DMS53 treated with DMSO at 0.1 percent for 48 hours (cell line): Measurements from ENCODE around the gene NRXN3.
"Not testable (repeated sequence)": the region's sequence is repeated elsewhere in the genome, so short reads cannot be mapped to it uniquely, and the experiment has no call there.

Experiments used
- DNase-seq: peaks from one replicate; lab custom pipeline; 2025; ENCODE audit not compliant: unreplicated experiment; lab: John Stamatoyannopoulos, UW

The NRXN3 gene

DNA sequence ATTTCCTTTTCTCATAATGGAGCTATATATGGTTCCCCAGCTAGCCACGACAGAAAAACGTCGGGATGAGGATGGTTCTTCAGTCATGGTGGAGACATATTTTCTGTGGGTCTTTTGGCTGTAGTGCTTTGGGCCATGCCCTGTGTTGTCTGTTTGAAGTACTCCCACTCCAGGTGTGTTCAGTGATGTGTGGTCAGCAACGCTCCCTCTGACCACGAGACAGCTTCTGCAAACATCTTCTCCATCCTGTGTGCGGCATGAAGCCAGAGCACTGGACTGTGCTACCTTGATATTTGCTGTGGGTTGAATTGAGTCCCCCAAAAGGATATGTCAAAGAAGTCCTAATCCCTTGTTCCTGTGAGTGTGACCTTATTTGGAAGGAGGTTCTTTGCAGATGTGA is 931.2 kb downstream of the NRXN3 start:
- no peak for DNase-seq

DNA sequence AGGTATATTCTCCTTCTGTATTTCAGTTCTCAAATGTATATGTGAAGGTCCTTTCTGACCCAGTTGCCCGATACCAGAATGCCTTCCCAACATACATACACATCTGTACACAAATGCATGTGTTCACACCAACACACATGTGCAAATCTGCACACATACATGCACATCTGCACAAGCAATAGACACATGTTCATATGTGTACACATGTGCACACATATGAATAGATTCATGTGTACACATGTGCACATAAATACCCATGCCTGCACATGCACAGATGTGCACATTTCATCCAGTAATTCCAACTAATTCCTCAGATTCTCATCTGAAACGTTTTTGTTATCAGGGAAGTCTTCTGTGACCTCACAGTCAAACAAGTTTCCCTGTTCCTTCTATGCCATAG is 933.6 kb downstream of the NRXN3 start:
- DNase-seq, result no peak

DNA sequence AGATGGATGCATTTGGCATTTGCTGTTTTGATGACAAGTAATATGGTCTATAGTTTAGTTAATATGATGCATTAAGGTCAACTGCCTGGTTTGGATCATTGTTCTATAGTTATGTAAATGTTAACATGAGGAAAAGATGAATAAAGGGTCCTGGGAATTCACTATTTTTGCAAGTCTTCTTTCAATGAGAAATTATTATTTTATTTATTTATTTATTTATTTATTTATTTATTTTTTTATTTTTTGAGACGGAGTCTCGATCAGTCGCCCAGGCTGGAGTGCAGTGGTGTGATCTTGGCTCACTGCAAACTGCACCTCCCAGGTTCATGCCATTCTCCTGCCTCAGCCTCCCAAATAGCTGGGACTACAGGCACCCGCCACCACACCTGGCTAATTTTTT is 940.4 kb downstream of the NRXN3 start:
- not testable (repeated sequence) for DNase-seq

DNA sequence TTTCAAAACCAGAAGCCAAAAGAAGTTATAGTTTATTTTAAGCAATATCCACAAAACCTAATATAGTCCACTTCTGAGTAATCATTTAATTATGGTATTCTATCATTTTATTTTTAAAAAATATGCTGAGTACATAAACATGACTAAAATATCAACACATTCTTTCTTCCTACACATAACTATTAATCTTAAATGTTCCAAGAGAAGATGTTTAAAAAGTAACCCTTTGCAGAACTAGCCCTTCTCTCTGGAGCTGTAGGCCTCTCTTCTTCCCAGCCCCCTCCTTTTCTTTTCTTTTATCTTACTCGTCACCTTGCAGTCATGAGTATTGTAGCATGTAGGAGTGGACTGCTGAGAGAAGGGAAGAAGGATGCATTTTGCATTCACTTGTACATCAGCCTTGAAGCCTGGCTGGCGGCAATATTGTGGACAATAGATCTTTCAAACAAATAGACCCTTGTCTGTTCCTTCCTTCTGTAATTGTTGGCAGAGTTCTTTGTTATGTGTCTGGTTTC is 941.9 kb downstream of the NRXN3 start:
- no peak for DNase-seq

DNA sequence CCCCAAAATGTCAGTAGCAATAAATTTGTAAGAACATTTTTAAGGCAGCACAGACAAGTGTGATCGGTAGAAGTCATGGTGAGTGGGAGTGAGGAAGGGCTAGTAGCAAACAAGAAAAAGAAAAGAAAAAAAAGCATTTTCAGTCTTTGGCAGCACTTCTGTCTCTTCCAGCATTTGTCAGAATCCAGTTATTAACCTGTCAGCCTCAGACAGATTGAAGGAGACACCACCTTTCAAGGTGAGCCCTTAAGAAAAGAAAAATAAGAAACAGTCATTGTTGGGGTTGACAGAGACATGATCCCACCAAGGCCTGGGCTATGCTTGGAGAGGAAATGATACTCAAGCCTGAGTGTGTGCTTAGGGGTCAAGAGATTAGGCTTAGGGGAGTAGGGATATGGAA is 947.4 kb downstream of the NRXN3 start:
- DNase-seq, result no peak

DNA sequence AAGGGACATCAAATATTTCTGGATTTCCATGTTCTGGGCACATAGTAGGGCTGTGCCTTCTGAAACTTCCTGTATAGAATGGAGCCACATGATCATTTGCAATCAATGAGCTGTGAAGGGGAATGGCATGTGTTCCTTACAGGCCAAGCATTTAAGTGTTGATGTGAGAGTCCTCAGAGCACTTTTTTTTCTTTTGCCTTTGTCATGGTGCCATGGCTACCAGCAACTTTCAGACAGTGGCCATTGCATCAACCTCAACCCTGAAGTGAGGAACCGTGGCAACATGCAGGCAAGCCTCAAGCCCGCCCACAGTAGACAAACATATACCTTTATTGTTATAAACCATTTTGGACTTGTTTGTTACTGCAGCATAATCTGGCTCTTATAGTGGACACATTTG is 948.1 kb downstream of the NRXN3 start:
- no peak for DNase-seq

DNA sequence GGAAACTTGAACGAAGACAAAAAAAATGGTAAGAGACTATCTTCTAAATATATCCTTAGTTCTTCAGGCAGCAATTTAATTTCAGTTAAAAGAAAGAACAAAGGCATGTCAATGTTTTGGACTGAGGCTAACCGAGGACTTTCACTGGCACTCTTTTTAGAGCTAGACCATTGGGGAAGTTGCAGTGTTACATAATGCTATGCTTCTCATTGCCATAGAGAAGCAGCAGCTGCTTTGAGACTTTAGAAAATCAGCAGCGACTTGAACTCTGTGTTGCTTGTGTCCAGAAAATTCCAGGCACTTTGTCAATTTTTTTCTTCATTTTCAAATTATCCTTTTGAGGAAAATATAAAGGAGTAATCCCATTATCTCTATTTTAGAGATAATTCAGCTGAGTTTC is 964.2 kb downstream of the NRXN3 start:
- no peak for DNase-seq

DNA sequence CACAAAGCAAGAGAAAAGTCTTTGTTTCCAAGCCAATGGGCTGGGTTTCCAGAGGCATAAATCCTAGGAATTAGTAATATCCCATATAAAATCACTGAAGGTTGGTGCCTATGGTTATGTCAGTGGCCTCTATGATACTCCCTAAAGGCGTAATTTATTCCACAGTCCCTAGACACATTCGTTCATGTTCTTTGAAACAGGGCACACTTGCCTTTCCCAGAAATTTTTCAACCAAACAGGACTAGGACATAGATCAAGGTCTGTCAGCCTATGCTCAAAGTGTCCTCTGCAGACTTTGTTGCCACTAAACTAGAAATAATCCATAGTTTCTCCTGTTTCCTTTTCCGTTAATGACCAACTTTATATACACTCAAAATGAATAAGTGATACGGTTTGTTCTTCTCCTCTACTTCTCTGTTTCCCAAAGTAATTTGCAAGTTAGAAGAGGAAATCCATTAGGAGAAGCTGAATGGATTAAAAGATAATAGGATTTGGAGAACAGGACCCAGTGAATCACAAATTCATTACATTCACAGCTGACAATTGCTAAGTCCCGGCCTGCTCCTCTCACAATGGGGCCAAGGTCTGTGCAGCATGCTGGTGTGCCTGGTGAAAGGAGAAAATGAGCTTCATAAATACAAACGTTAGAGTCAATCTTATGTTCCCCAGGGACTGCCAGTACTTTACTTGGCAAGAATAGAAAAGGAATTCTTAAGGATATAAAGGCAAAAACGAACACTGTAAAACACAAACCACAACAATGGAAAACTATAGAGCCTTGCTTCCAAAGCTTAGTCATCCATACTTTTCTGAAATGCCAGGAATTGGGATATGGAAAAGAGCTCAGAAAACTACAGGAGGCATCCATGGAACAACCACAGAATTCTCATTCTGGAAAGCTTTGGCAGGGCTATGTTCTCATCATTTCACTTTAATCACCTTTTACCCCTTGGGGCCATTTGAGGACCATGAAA is 966.2 kb downstream of the NRXN3 start:
- DNase-seq, result no peak

DNA sequence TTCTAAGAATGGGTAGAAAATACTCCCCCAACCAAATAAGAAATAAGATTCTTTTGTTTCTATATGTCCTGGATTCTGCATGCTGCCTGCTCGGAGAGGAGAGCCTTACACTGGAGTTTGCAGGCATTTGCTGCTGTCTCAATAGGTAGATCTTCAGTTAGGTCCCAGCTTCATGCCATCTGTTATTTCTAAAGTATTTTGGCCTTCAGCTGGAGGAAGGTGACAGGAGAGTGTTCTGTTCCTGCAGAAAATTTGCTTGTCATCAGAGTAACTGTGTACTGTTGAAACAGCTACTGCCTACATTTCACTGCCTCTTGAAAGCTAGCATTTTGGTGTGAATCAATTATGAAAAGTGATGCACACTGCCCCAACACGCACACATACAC is 966.9 kb downstream of the NRXN3 start:
- no peak for DNase-seq

DNA sequence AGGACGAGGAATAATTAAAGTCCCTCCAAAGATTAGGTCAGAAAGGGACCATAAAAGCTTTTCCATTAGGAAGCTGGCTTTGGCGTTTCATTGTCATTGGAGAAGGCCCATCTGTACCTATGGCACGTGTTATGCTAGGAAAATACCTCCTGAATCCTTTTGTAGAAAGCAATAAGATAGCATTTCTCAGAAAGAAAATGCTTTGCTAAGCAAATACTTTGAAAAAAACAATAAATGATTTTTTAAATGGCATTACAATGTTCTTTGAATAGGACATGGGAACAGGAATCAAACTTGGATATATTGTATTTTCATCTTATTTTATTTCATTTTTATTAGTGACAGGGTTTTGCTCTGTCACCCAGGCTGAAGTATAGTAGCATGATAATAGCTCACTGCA is 967.7 kb downstream of the NRXN3 start:
- no peak for DNase-seq

DNA sequence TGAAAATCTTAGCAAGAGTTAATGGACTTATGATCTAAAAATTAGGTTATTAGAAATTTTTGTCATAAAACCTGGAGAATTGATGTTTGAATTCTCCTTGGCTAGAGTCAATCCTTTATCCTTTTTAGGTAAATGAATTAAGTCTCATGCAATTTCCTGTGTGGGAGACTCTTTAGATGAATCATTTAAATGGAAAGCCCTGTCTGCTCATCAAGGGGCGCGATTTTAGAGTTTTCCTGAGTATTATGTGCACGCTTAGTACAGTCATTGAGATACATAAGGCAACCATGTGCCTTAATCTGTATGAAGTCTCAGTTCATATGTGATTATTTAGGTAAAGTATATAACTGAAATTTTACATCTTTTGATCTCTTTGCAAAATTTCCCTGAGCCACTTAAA is 974.7 kb downstream of the NRXN3 start:
- DNase-seq, result no peak

DNA sequence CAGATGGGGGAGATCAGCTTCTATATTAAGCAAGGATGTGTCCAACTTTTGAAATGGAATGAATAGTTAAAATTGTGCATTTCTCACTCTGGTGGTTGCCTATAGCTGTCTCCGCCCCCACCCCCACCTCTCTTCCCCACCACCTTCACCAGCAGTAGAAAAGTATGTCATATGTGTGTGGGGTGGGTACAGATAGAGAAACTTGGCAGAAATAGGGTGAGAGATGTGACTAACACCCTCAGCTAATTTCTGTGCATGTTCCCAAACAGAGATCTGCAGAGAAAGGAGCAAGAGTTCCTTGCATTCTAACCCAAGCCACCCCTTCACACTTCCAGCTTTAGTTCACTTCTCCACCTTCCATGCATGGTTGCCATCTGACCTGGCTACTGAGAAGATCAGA is 980.1 kb downstream of the NRXN3 start:
- no peak for DNase-seq

DNA sequence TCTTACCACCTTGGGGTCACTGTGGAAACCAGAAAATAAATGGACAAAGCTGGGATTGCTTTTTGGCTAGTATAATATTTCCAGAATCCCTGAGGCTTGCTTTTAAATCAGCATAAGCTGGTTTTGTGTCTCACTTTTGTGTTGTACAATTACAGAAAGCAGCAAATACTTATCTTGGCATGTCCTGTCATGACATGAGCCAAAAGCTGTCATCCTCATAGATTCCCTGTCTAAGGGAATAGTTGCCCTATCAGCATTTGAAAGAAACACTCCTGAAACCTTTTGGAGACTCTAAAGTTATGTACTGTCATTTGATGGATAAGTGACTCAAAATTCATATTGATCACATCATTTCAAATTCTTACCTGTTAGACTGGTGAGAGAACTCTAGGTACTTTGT is 987.2 kb downstream of the NRXN3 start:
- DNase-seq, result no peak

DNA sequence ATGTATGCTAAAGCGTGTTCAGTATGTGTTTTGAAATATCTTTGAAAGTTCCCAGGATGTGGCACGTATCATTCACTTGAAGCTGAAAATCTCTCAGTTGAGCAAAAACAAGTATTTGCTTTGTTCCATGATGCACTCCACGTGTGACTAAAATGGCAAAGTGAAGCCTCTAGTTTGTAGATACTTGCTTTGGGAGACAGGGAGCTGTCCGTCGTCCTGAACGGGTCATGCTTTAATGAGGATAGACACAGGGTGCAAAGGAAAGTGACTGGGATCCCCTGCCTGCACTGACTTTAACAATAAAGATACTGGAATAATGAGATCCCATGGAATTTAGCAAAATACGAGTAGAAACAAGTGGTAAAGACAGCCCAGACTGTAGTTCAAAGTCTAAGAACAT is 991.4 kb downstream of the NRXN3 start:
- DNase-seq, result no peak

DNA sequence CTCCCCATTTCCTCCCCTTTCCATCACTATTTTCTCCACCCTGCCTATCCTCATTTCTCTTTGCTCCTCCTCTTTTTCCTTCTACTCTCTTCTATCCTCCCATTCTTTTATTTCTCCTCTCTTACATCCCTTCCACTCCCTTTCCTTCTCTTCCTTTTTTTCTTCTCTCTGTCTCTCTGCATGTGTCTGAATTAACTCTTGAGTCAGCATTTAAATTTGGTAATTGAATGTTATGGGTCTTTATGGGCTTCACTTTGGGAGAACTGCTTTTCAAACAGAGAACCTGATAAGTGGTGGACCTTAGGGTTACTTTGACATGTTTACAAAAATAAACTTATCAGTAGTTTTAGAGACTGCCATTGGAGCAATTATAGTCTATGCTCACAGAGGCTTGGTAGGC is 992.7 kb downstream of the NRXN3 start:
- DNase-seq, result no peak

DNA sequence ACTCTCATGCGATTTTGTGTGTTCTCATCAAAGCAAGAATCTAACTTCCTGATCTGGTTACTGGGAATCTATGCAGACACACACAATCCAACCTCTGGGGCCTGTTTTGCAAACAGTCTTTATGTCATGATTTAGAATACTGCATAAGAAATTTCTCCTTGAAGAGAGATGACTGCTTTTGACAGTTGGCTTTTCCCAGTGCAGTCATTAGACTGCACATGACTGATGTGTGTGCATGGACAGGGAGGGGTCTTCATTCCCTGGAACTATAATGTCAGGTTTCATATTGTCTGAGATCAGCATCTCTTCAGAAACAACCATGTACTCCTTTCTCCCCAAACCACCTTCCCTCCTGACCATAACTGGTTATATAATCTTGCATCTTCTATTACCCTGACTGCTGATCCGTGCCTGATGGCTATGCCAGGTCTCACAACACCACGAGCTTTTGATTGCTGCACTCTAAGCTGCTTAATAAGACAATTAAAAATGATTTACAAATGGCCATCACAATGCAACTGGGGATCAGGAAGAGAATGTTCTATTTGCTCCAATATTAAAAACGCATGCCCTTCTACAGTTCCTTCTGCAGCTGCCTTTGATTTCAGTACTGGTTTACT is 995.4 kb downstream of the NRXN3 start:
- DNase-seq, result no peak

DNA sequence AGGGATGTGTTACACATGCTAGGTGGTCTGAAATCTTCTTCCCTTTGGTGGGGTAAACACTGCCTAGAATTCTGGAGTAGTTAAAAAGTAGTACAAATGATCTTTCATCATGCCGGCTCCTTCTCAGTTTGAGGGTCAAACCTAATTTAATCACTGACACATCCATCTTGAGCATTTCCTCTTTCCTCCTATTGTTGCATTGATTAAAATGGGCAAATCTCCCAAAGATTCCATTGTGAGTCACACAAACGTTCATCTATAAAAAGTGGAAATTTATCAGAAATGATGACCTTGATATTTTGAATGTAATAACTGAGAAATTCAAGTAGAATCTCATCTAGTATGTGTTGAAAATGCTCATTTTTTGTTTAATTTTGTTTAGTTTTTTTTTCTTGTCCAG is 996.0 kb downstream of the NRXN3 start:
- no peak for DNase-seq

DNA sequence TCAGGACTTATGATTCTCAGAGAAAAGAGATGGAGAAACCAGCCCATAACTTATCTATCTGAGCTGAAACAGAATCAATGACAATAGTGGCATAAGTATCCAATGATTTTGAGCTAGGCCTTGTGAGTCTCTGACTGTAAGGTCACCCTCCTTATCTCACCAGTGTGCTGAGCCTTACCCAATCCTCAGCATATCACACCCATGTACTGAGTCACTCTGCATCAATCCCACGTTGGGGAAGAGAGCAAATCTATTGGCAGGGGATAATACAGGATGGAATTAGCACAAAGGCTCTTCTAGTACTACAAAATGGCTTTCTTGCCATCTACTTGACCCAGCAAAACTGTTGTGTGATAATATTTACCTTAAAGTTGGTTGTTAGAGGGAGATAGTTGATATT is 997.8 kb downstream of the NRXN3 start:
- DNase-seq, result no peak

DNA sequence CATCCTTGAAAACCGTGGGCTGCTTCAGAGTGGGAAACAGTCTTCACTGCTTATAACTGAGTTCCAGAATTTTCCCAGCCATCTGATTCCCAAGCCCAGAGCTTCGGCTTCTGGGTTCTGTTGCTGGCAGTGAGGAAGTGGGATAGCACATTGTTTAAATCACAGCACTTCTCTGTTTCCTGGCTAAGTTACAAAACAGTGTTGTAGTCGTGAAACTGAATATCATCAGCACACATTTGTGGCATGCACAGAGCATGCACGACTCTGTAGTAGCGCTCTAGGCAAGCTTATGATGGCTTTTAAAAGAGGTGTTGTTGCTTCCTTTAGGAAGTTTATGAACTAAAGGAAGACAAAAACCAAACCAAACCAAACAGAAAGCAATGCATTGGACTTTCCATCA is 1005.5 kb downstream of the NRXN3 start:
- no peak for DNase-seq

DNA sequence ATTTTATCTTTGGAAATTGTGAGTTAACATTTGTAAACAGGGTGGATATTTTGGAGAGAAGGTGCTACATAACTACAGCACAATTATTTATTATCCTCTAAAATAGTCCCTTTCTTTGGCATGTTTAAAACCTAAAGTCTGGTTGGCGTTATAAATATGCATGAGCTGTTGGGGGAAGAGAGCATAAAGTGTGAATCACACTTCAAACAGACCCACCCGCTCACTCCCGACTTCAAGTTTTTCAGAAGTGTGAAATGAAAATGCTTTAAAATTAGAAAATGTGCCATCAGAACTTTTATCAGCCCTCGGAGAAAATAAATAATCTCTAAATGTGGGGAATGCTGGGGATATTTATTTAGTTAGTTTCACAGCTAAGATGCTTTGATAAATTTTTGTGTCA is 1006.9 kb downstream of the NRXN3 start:
- DNase-seq, result no peak

DNA sequence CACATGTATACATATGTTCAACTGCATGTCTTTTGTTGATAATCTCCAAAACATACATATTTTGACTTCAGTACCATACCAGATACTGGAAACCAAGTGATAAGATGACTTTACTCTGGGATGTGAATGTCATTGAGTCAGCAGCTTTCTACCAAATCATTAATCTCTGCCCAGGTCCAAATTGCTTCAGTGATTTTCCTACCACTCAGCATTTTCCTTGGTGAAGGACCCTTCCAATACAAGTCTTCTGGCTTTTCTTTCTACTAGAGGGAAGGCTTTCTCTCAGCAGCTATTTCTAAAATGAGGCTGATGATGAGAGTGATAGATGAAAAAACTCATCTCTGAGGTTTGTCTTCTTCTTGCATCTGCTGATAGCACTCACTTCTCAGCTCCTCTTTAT is 1008.5 kb downstream of the NRXN3 start:
- no peak for DNase-seq

DNA sequence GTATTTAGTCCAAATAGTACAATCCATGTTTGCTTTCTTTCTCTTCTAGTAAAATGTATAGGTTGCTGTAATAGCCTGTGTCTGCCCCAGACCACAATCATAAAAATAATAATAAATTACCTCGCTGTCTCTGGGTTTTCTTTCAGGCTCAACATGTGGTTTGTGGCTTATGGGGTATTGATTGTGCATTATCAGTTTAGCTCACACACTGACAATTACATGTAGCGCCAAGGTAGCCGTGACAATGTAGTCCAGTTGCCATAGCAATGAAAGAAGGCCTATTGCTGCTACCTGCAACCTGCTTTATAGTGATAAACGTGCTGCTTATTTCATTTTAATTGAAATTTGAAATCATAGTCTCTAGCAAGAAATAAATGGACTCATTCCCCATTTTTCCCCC is 1009.8 kb downstream of the NRXN3 start:
- DNase-seq, result no peak
